Mesothelial cell of epicardium (in vitro differentiated cells): Measurements from ENCODE around the gene FOXO4. TPM values are rescaled to one million over a fixed set of nuclear protein-coding genes. Genes with fewer than 3 reads are reported as not detected.

Experiments
- DNase-seq, 2 experiments: peaks; one replicate each; pipeline ENCODE4 v3.0.0; 2021; ENCODE audit warnings: low spot score in 2 of 2; ENCODE audit not compliant: unreplicated experiment in 2 of 2
- H3K27ac Mint-ChIP-seq: 2 replicates; pipeline ENCODE4 v1.8.0; 2021; ENCODE audit warnings: mixed read lengths
- H3K27me3 Mint-ChIP-seq: 2 replicates; pipeline ENCODE4 v1.8.0; 2021; ENCODE audit warnings: low read depth, mixed read lengths
- H3K36me3 Mint-ChIP-seq: 2 replicates; pipeline ENCODE4 v1.8.0; 2021; ENCODE audit warnings: mixed read lengths
- H3K4me1 Mint-ChIP-seq: 2 replicates; pipeline ENCODE4 v1.8.0; 2021; ENCODE audit warnings: mixed read lengths
- H3K4me3 Mint-ChIP-seq: 2 replicates; pipeline ENCODE4 v1.8.0; 2021; ENCODE audit warnings: mild to moderate bottlenecking, moderate library complexity, mixed read lengths
- H3K9me3 Mint-ChIP-seq: 2 replicates; pipeline ENCODE4 v1.8.0; 2021; ENCODE audit warnings: mixed read lengths
- CTCF ChIP-seq: fragments of 200-600 bp; sonication (generic); IDR thresholded peaks from one replicate; pipeline ENCODE4 v1.5.0; 2021; ENCODE audit warnings: antibody characterized with exemption; ENCODE audit not compliant: unreplicated experiment
- total RNA-seq: library from RNA; stranded (reverse); gene quantifications from 3 replicates; pipeline ENCODE4 v1.2.1, GENCODE V29; 2021

The FOXO4 gene
- total RNA-seq, 1 donor from 2014 or later, result 25.4 TPM

- Mint-ChIP-seq H3K9me3 (peaks cover 8% of the 10 kb centered on the region), H3K27ac (peak overlapping the region; percentile 13), H3K4me3 (no peak overlapping the region)
Observed at GRCh38 chrX:71128915-71129765, 33.5 kb downstream of the FOXO4 start.

GRCh38 chrX:71131510-71131909 is 35.9 kb downstream of the FOXO4 start:
- TF ChIP-seq CTCF, result no peak
- peaks cover 35% of the 10 kb centered on the region for H3K36me3 Mint-ChIP-seq
- no peak for DNase-seq
- peaks cover 3% of the 10 kb centered on the region for H3K4me1 Mint-ChIP-seq
- H3K4me3 Mint-ChIP-seq, result no peak overlapping the region
- H3K27ac Mint-ChIP-seq, result no peak overlapping the region
- H3K9me3 Mint-ChIP-seq, result peaks cover 16% of the 10 kb centered on the region
- H3K27me3 Mint-ChIP-seq, result no peaks in the 10 kb centered on the region

More at GRCh38 chrX:71128915-71129765, 33.5 kb downstream of the FOXO4 start:
- DNase-seq, result peak; percentile 44 to 75
- Mint-ChIP-seq H3K36me3 (peaks cover 30% of the 10 kb centered on the region), H3K4me1 (peaks cover 3% of the 10 kb centered on the region), H3K27me3 (no peaks in the 10 kb centered on the region)
- peak; percentile 67 for TF ChIP-seq CTCF

GRCh38 chrX:71140440-71140839 is 44.8 kb downstream of the FOXO4 start:
- Mint-ChIP-seq H3K27me3 (no peaks in the 10 kb centered on the region), H3K36me3 (peaks cover 17% of the 10 kb centered on the region), H3K9me3 (peaks cover 15% of the 10 kb centered on the region), H3K27ac (no peak overlapping the region), H3K4me3 (no peak overlapping the region), H3K4me1 (peaks cover 8% of the 10 kb centered on the region)
- no peak for TF ChIP-seq CTCF
- DNase-seq, result no peak

GRCh38 chrX:71143508-71143907 is 47.9 kb downstream of the FOXO4 start:
- peaks cover 6% of the 10 kb centered on the region for H3K9me3 Mint-ChIP-seq
- H3K27ac Mint-ChIP-seq, result no peak overlapping the region
- no peak for TF ChIP-seq CTCF
- no peaks in the 10 kb centered on the region for H3K27me3 Mint-ChIP-seq
- no peak overlapping the region for H3K4me3 Mint-ChIP-seq
- DNase-seq, result no peak
- H3K36me3 Mint-ChIP-seq, result peaks cover 7% of the 10 kb centered on the region
- peaks cover 15% of the 10 kb centered on the region for H3K4me1 Mint-ChIP-seq

GRCh38 chrX:71144651-71145050 is 49.0 kb downstream of the FOXO4 start, which contains the start of gene NLGN3:
NLGN3 (plus strand) TSS chrX:71144841; CDS start chrX:71147750, 2,909 bp downstream.
- no peak for TF ChIP-seq CTCF
- peaks cover 3% of the 10 kb centered on the region for H3K36me3 Mint-ChIP-seq
- peaks cover 15% of the 10 kb centered on the region for H3K4me1 Mint-ChIP-seq
- H3K9me3 Mint-ChIP-seq, result no peaks in the 10 kb centered on the region
- peak within 1 kb of the TSS; percentile 59 for H3K4me3 Mint-ChIP-seq
- H3K27ac Mint-ChIP-seq, result no peak within 1 kb of the TSS
- no peaks in the 10 kb centered on the region for H3K27me3 Mint-ChIP-seq
- DNase-seq, result no peak
